Left ventricle myocardium inferior (tissue), 1 donor: ENCODE results near the gene KCNQ1. TPM values are rescaled to one million over a fixed set of nuclear protein-coding genes. Genes with fewer than 3 reads are reported as not detected.

Experiments used
- DNase-seq: peaks from one replicate; pipeline ENCODE4 v3.0.0-alpha.2; 2020
- H3K27ac ChIP-seq: fragments of 200-600 bp; replicated peaks from 2 replicates; pipeline ENCODE4 v1.8.0; 2021
- H3K27me3 ChIP-seq: fragments of 200-600 bp; 2 replicates; pipeline ENCODE4 v1.8.0; 2021; ENCODE audit warnings: low read depth
- H3K36me3 ChIP-seq: fragments of 200-600 bp; 2 replicates; pipeline ENCODE4 v1.8.0; 2021
- H3K4me1 ChIP-seq: fragments of 200-600 bp; 2 replicates; pipeline ENCODE4 v1.8.0; 2021
- H3K4me3 ChIP-seq: fragments of 200-600 bp; 2 replicates; pipeline ENCODE4 v1.8.0; 2021; ENCODE audit warnings: mild to moderate bottlenecking, moderate library complexity
- H3K9me3 ChIP-seq: fragments of 200-600 bp; replicated peaks from 2 replicates; pipeline ENCODE4 v1.8.0; 2021
- CTCF ChIP-seq: fragments of 200-600 bp; IDR thresholded peaks from 2 replicates; pipeline ENCODE4 v1.8.0; 2021; ENCODE audit warnings: antibody characterized with exemption, mild to moderate bottlenecking, borderline replicate concordance
- intact Hi-C: fragments of 100-400 bp; cut with micrococcal nuclease; formaldehyde crosslinking; loops from one replicate; pipeline ENCODE4 v1.11.0; 2022
- total RNA-seq: library from RNA; stranded (reverse); fragmentation: NEBNext Ultra II Directional; extraction: Animal tissue kit (Norgen Biotek cat#: 25700); gene quantifications from one replicate; pipeline ENCODE4 v1.2.1, GENCODE V29; 2021
- donor health status: DM: no; HTN: yes; CAD: no; lungs with severe emphysema.

The KCNQ1 gene
- total RNA-seq, 1 donor from 2014 or later = 41.8 TPM

- Histone ChIP-seq H3K27ac (no peak overlapping the region), H3K4me3 (no peak overlapping the region), H3K4me1 (peaks cover 12% of the 10 kb centered on the region), H3K36me3 (no peaks in the 10 kb centered on the region), H3K9me3 (peaks cover 11% of the 10 kb centered on the region), H3K27me3 (no peaks in the 10 kb centered on the region)
- no peak for DNase-seq
- no peak for TF ChIP-seq CTCF
- intact Hi-C loops = no loop called here
These were observed 269.6 kb downstream of the KCNQ1 start for GRCh38 chr11:2714463-2714800.

- Histone ChIP-seq H3K27ac (no peak overlapping the region), H3K4me1 (peaks cover 12% of the 10 kb centered on the region), H3K27me3 (no peaks in the 10 kb centered on the region), H3K4me3 (no peak overlapping the region), H3K9me3 (peaks cover 9% of the 10 kb centered on the region), H3K36me3 (no peaks in the 10 kb centered on the region)
- intact Hi-C loops = no loop called here
- DNase-seq = no peak
- no peak for TF ChIP-seq CTCF
These were observed 270.1 kb downstream of the KCNQ1 start for GRCh38 chr11:2714871-2715270.

GRCh38 chr11:2715716-2716350, 271.0 kb downstream of the KCNQ1 start:
- no peak overlapping the region for H3K27ac ChIP-seq
- intact Hi-C loops = no loop called here
- H3K36me3 ChIP-seq = no peaks in the 10 kb centered on the region
- H3K4me1 ChIP-seq = peaks cover 12% of the 10 kb centered on the region
- TF ChIP-seq CTCF = no peak
- H3K4me3 ChIP-seq = no peak overlapping the region
- H3K9me3 ChIP-seq = no peaks in the 10 kb centered on the region
- H3K27me3 ChIP-seq = no peaks in the 10 kb centered on the region
- no peak for DNase-seq

GRCh38 chr11:2716376-2717095, 271.7 kb downstream of the KCNQ1 start:
- no peaks in the 10 kb centered on the region for H3K9me3 ChIP-seq
- H3K4me3 ChIP-seq = no peak overlapping the region
- no peaks in the 10 kb centered on the region for H3K36me3 ChIP-seq
- no peaks in the 10 kb centered on the region for H3K27me3 ChIP-seq
- no peak overlapping the region for H3K27ac ChIP-seq
- TF ChIP-seq CTCF = no peak
- peaks cover 12% of the 10 kb centered on the region for H3K4me1 ChIP-seq
- intact Hi-C loops = no loop called here
- DNase-seq = no peak

GRCh38 chr11:2717561-2718325, 272.9 kb downstream of the KCNQ1 start:
- DNase-seq = no peak

More at GRCh38 chr11:2717561-2718325, 272.9 kb downstream of the KCNQ1 start:
- no peaks in the 10 kb centered on the region for H3K27me3 ChIP-seq
- peaks cover 12% of the 10 kb centered on the region for H3K4me1 ChIP-seq
- TF ChIP-seq CTCF = no peak
- no peaks in the 10 kb centered on the region for H3K36me3 ChIP-seq
- no peaks in the 10 kb centered on the region for H3K9me3 ChIP-seq
- no peak overlapping the region for H3K4me3 ChIP-seq
- no peak overlapping the region for H3K27ac ChIP-seq
- intact Hi-C loops = no loop called here
